GM18499 (cell line): Measurements from ENCODE around the gene COL11A2.

Experiments
- ATAC-seq: cut with Tn5 transposase; IDR thresholded peaks from one replicate; pipeline ENCODE4 v1.9.1; 2021; ENCODE audit warnings: moderate number of reproducible peaks; ENCODE audit not compliant: insufficient read depth, unreplicated experiment

COL11A2 gene

GRCh38 chr6:33206864-33207551, 14.7 kb upstream of the COL11A2 start:
- ATAC-seq, result no peak

DNA sequence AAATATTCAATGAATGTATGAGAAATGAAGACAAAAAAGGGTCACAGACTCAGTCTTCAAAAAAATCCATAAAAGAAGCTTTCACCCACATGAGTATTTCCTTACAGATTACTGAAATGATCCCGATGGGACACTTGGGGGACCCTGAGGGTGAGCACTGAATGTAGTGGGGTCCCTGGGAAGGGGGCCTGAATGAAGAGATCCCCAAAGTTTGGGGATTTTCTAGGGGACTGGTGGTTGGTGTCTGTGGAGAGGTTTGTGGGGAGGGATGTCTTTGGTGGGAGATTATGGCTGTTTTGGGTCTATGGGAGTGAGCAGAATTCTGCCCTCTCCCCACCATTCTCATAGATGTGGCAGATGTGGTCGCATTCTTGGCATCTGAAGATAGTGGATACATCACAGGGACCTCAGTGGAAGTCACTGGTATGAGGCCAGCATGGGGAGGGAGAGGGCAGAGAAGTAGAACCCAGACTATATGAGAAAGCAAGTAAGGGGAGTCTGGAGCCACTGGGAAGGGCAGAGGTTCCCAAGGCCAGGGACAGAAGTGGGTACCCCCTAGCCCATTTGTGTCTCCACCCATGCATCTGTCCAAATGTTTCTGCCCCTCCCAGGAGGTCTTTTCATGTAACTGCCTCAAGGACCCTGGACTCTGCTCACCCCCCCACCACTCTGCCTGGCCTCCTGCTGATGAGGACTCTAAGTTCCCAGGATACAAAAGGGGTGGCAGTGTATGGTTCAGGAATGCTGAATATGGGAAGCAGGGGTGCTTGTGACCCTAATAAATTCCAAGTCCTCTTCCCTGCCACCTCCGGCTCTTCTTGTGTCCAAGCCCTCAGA, 14.0 kb upstream of the COL11A2 start:
- no peak for ATAC-seq

DNA sequence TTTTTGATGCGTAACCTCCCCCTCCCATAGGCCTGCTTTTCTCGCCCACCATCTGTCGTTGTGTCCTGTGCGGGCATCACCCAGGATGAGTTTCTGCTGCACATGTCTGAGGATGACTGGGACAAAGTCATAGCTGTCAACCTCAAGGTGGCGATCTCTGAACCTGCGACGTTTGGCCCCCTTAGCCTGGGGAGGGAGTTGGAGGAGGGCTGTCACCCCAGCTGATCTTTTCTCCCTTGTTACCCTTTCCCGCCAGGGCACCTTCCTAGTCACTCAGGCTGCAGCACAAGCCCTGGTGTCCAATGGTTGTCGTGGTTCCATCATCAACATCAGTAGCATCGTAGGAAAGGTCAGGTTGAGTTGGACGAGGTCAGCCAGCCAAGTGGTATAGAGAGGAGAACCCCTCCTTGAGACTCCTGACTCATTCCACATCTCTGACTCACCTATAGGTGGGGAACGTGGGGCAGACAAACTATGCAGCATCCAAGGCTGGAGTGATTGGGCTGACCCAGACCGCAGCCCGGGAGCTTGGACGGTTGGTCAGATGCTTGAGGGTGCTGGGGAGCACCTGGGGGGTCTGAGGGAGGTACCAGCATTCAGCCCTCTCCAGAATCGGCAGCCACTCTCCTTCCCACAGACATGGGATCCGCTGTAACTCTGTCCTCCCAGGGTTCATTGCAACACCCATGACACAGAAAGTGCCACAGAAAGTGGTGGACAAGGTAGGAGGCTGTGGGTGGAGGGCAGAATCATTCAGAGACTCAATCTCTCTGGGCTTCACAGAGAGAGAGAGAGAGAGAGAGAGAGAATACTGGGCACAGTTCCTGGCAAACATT, 13.1 kb upstream of the COL11A2 start:
- ATAC-seq, result no peak

GRCh38 chr6:33204415-33205190, 12.3 kb upstream of the COL11A2 start, which contains the start of gene HSD17B8:
Gene HSD17B8, plus strand, starts transcription at chr6:33204655. Its CDS starts 14 bp downstream, at chr6:33204669.
- ATAC-seq, result no peak

DNA sequence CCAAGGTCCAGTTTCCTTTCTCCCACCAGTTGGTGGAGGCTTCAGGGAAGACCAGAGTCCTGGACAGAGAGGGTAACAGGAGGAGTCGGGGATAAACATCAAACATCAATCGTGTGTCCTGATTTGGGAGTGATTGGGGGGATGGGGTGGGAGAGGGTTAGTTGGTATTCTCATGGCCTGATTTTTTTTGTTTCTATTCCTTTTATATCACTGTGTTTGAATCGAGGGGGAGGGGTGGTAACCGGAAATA, 11.8 kb upstream of the COL11A2 start:
- no peak for ATAC-seq

GRCh38 chr6:33203443-33204164, 11.3 kb upstream of the COL11A2 start:
- ATAC-seq, result no peak

DNA sequence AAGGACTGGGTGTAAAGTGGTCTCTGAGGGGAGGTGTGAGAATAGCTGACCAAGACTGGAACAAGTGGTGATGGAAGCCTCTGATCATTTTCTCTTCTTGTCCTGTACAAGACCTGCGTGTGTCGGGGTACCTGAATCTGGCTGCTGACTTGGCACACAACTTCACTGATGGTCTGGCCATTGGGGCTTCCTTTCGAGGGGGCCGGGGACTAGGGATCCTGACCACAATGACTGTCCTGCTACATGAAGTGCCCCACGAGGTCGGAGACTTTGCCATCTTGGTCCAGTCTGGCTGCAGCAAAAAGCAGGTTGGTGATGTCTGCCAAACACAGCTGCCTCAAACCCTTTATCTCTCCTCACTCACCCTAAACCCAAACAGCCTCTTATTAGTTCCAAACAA, 10.5 kb upstream of the COL11A2 start:
- ATAC-seq, result no peak

GRCh38 chr6:33201935-33202334, 9.7 kb upstream of the COL11A2 start:
- no peak for ATAC-seq

DNA sequence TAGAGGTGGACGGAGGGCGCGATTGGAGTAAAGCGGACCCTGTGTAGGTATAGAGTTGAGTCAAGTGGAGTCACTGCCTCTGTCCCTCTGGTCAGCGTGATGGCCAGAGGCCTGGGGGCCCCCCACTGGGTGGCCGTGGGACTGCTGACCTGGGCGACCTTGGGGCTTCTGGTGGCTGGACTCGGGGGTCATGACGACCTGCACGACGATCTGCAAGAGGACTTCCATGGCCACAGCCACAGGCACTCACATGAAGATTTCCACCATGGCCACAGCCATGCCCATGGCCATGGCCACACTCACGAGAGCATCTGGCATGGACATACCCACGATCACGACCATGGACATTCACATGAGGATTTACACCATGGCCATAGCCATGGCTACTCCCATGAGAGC, 8.9 kb upstream of the COL11A2 start:
- ATAC-seq, result no peak

DNA sequence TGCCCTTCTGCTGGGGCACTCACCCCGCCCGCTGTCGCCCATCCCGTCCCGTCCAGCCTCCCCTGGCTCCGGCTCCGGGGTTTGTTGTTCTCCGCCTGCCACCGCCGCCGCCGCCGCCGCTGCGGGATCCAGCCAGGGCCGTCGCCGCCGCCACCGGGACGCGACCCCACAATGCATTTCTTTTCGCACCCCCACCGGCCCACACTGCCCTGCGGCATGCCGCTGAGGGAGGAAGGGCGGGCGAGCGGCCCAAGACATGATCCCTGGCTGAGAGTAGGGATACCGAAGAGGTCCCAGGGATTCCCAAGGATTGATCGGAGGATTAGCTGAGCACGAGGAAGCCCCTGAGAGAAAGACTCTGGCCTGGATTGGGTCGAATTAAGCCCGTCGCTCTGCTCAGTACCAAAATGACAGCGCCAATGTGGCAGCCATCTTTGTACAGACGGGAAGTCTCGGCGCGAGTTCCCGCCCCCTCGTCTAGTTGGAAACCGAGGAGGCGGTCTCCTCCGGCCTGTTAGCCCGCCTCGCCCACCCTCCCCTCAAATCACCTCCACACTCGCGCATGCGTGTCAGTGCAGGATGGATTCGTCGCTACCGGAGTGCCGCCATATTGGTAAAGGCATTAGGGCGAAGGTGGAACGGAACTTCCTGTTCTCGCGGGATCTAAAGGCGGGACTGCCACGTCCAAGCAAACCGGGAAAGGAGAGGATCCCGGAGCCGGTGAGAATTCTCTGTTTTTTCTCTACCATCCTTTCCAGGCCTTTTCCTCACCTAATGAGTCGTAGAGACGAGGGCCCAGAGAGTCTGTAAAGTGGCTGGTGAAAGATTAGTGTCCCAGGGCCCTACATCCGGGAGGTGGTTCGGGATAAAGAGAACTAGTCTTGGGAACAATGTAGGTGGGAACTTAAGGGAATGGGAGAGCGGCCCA, 8.2 kb upstream of the COL11A2 start, which contains the start of the genes RXRB and SLC39A7:
TSS of gene RXRB (minus strand) at position 447 of the 928 bp plus-strand sequence. CDS start at position 258, 189 bp downstream.
TSS of gene SLC39A7 (plus strand) at position 649 of the 928 bp plus-strand sequence. CDS start 379 bp downstream, outside the sequence.
- no peak for ATAC-seq

GRCh38 chr6:33199687-33200218, 7.5 kb upstream of the COL11A2 start:
- ATAC-seq, result no peak

DNA sequence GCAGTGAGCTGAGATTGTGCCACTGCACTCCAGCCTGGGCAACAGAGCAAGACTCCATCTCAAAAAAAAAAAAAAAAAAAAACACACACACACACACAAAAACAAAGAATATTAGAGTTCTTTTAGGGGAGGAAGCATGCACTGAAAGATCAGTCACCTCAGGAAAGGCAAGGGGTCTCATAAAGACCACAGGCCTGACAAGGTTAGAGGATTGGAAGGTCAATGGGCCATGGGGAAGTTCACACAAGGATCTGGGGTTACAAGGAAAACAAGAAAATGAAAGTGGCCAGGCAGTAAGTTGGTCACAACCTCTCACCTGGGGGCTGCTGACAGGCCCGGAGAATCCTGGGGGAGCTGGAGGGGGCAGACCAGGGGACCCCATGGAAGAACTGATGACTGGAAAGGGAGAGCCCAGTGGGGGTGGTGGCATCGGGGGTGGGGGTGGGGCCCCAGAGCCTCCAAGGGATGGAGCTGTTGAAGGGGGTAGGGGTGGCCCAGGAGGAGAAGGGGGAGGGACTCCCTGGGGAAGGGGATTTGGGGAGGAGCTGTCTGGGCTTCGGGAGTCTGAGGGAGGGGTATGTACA, 6.7 kb upstream of the COL11A2 start:
- no peak for ATAC-seq

GRCh38 chr6:33198159-33198852, 6.0 kb upstream of the COL11A2 start:
- ATAC-seq, result no peak

DNA sequence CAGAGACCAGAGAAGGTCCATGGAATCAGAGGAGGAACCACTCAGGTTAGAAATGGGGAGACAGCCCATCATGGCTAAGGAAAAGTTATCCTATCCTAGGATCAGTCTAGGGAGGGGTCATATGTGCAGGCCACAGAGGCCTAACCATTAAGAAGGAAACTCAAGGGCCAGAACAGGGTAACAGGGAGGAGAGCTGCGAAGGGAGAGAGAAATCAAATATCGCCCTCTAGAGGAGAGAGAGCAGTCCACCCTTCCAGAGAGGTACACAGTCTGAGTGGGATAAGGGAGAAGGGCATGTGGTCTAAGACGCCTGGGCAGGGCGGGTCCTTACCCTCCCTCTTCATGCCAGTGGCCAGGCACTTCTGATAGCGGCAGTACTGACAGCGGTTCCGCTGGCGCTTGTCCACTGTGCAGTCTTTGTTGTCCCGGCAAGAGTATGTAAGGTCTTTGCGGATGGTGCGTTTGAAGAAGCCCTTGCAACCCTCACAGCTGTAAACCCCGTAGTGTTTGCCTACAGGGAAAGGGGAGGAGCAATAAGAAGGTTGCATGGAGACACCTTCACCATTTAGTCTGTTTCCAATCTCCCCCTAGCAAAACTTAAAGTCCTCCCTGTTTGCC, 5.3 kb upstream of the COL11A2 start:
- no peak for ATAC-seq

GRCh38 chr6:33195304-33196165, 3.3 kb upstream of the COL11A2 start:
- ATAC-seq, result no peak

DNA sequence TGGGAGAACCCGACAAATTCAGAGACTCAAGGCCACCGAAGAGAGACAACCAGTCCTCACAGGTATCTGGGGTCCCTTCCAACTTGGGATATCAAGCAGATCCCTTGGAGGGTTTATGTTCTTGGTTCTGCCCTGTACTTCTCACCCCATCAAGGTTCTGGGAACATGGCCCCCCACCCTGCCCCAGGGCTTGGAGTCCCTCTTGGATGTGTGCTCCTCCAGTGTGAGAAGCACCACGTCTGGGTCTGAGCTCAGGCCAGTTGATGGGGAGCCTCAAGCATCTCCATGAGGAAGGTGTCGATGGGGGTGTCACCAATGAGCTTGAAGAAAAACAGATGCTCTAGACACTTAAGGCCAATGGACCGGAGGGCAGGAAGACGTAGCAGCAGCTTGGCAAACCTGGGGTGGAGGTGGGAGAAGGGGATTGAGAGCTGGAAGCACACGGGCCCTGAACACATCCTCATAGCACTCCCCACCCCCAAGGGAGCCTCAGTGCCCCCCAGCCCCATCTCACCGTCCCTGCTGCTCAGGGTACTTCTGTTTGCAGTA, 2.2 kb upstream of the COL11A2 start:
- no peak for ATAC-seq
